HG02870 (cell line): Measurements from ENCODE around the gene PNPLA4.

ENCODE experiments used
- ATAC-seq: cut with Tn5 transposase; IDR thresholded peaks from one replicate; pipeline ENCODE4 v1.9.1; 2021; ENCODE audit warnings: mild to moderate bottlenecking, moderate library complexity; ENCODE audit not compliant: unreplicated experiment

The PNPLA4 gene

GRCh38 chrX:7927259-7928167 is at the start of gene PNPLA4:
TSS of gene PNPLA4 (minus strand) at chrX:7927413. CDS start at chrX:7926119, 1,294 bp downstream.
- peak; percentile 88 for ATAC-seq

GRCh38 chrX:7972586-7972985 is 45.4 kb upstream of the PNPLA4 start:
- ATAC-seq, result no peak

GRCh38 chrX:7970428-7970827 is 43.2 kb upstream of the PNPLA4 start:
- ATAC-seq, result no peak

GRCh38 chrX:7965436-7965835 is 38.2 kb upstream of the PNPLA4 start:
- no peak for ATAC-seq

- ATAC-seq, result no peak
Observed at GRCh38 chrX:7960246-7960645, 33.0 kb upstream of the PNPLA4 start.

- ATAC-seq, result no peak
Observed at GRCh38 chrX:7953446-7953845, 26.2 kb upstream of the PNPLA4 start.

GRCh38 chrX:7950865-7951264 is 23.7 kb upstream of the PNPLA4 start:
- peak; percentile 97 for ATAC-seq

- no peak for ATAC-seq
Observed at GRCh38 chrX:7948483-7948882, 21.3 kb upstream of the PNPLA4 start.

GRCh38 chrX:7946960-7947359 is 19.7 kb upstream of the PNPLA4 start:
- ATAC-seq, result no peak

GRCh38 chrX:7943600-7944245 is 16.5 kb upstream of the PNPLA4 start:
- ATAC-seq, result no peak

- ATAC-seq, result peak; percentile 65
Observed at GRCh38 chrX:7941390-7942042, 14.3 kb upstream of the PNPLA4 start.

GRCh38 chrX:7934026-7934425 is 6.8 kb upstream of the PNPLA4 start:
- no peak for ATAC-seq

GRCh38 chrX:7926914-7927258 is 327 bp downstream of the PNPLA4 start:
- peak; percentile 49 for ATAC-seq

GRCh38 chrX:7926501-7926900 is 712 bp downstream of the PNPLA4 start:
- no peak for ATAC-seq

- peak; percentile 30 for ATAC-seq
Observed at GRCh38 chrX:7925867-7926472, 1.2 kb downstream of the PNPLA4 start.

GRCh38 chrX:7921750-7922149 is 5.5 kb downstream of the PNPLA4 start:
- no peak for ATAC-seq

GRCh38 chrX:7908821-7909220 is 18.4 kb downstream of the PNPLA4 start:
- ATAC-seq, result no peak

- no peak for ATAC-seq
Observed at GRCh38 chrX:7904562-7904961, 22.7 kb downstream of the PNPLA4 start.

- ATAC-seq, result no peak
Observed at GRCh38 chrX:7891928-7892327, 35.3 kb downstream of the PNPLA4 start.

- ATAC-seq, result no peak
Observed at GRCh38 chrX:7889680-7890079, 37.5 kb downstream of the PNPLA4 start.

GRCh38 chrX:7889135-7889534 is 38.1 kb downstream of the PNPLA4 start:
- no peak for ATAC-seq
